Endothelial cell of umbilical vein (primary cell): ENCODE data around the gene OGDH. TPM values are rescaled to one million over a fixed set of nuclear protein-coding genes. Genes with fewer than 3 reads are reported as not detected.

Source experiments
- BruUV-seq: library from RNA; stranded (reverse); fragments of 400-500 nt; replicated peaks from 2 replicates; lab custom pipeline; 2021; lab: Mats Ljungman, UMichigan
- CTCF ChIA-PET: fragments of 300-600, 350-600 bp; sonication (Branson Sonifier 250); formaldehyde crosslinking; loops from one replicate; lab custom pipeline; 2021; ENCODE audit warnings: antibody characterized with exemption, inconsistent platforms; lab: Charles Lee
- POLR2A ChIA-PET: fragments of 300-600, 350-600 bp; sonication (Branson Sonifier 250); formaldehyde crosslinking; loops from one replicate; lab custom pipeline; 2021; ENCODE audit warnings: antibody characterized with exemption, inconsistent platforms; lab: Charles Lee
- DNase-seq: peaks from one replicate; pipeline ENCODE4 v3.0.0-alpha.2; 2011; ENCODE audit warnings: low read depth, low spot score
- FAIRE-seq: peaks from 2 replicates; lab custom pipeline; 2011; peaks lifted over from hg19 to GRCh38; lab: Jason Lieb, UNC
- H2AFZ ChIP-seq: 2 replicates; pipeline ENCODE4 v1.6.0; 2012; ENCODE audit warnings: low read depth, low read length, control low read depth, inconsistent platforms
- H3K27ac ChIP-seq: 2 replicates; pipeline ENCODE4 v1.5.1; 2011; ENCODE audit warnings: low read depth, mild to moderate bottlenecking, control low read depth, low read length, moderate library complexity; ENCODE audit not compliant: insufficient read depth
- H3K27me3 ChIP-seq, 2 experiments: 2 replicates each; pipeline versions ENCODE4 v1.6.0 to v1.6.1; 2011; ENCODE audit warnings: low read length in 2 of 2, mixed read lengths in 1 of 2; ENCODE audit not compliant: control insufficient read depth in 2 of 2, insufficient read depth in 2 of 2
- H3K36me3 ChIP-seq, 2 experiments: 2 replicates in 1 of 2; 3 replicates in 1 of 2; pipeline ENCODE4 v1.5.1; 2011; ENCODE audit warnings: low read length in 2 of 2, mild to moderate bottlenecking in 1 of 2, moderate library complexity in 1 of 2; ENCODE audit not compliant: control insufficient read depth in 2 of 2, insufficient read depth in 2 of 2; ENCODE audit errors: extremely low read depth in 1 of 2
- H3K4me1 ChIP-seq: 3 replicates; pipeline ENCODE4 v1.5.1; 2011; ENCODE audit warnings: mild to moderate bottlenecking, low read length; ENCODE audit not compliant: control insufficient read depth, insufficient read depth; ENCODE audit errors: extremely low read depth
- H3K4me2 ChIP-seq: 2 replicates; pipeline ENCODE4 v1.6.1; 2011; ENCODE audit warnings: low read length, control low read depth, mixed read lengths; ENCODE audit not compliant: insufficient read depth
- H3K4me3 ChIP-seq, 3 experiments: fragments of 200-600 bp in 1 of 3; sonication (generic), shearing (Covaris generic) in 1 of 3; replicated peaks in 1 of 3; 2 replicates each; pipeline ENCODE4 v1.5.1; 2011 to 2016; ENCODE audit warnings: control low read depth in 3 of 3, low read length in 3 of 3, mild to moderate bottlenecking in 2 of 3, inconsistent platforms in 1 of 3, low read depth in 1 of 3, moderate library complexity in 1 of 3; ENCODE audit not compliant: insufficient read depth in 1 of 3
- H3K79me2 ChIP-seq: 2 replicates; pipeline ENCODE4 v1.6.0; 2012; ENCODE audit warnings: low read length, inconsistent platforms; ENCODE audit not compliant: control insufficient read depth, insufficient read depth
- H3K9ac ChIP-seq: replicated peaks from 2 replicates; pipeline ENCODE3; 2011; ENCODE audit warnings: low read length, control low read depth; ENCODE audit not compliant: insufficient read depth; ENCODE audit errors: extremely low read depth
- H3K9me1 ChIP-seq: replicated peaks from 3 replicates; pipeline ENCODE4 v1.6.0; 2011; ENCODE audit warnings: mild to moderate bottlenecking, low read length; ENCODE audit not compliant: control insufficient read depth, insufficient read depth; ENCODE audit errors: extremely low read depth
- H3K9me3 ChIP-seq: replicated peaks from 2 replicates; pipeline ENCODE4 v1.5.1; 2012; ENCODE audit warnings: low read length, inconsistent platforms; ENCODE audit not compliant: control insufficient read depth, insufficient read depth
- H4K20me1 ChIP-seq: replicated peaks from 2 replicates; pipeline ENCODE3; 2011; ENCODE audit warnings: mild to moderate bottlenecking, low read length; ENCODE audit not compliant: control insufficient read depth, insufficient read depth; ENCODE audit errors: extremely low read depth
- EZH2 ChIP-seq: IDR thresholded peaks from 2 replicates; pipeline ENCODE4 v1.6.1; 2012; ENCODE audit warnings: borderline replicate concordance, low read depth, mild to moderate bottlenecking, moderate library complexity, low read length, inconsistent platforms; ENCODE audit not compliant: severe bottlenecking
- FOS ChIP-seq: IDR thresholded peaks from 2 replicates; pipeline ENCODE4 v1.6.1; 2011; ENCODE audit warnings: mild to moderate bottlenecking, low read length, moderate library complexity, borderline replicate concordance; ENCODE audit not compliant: insufficient read depth
- GATA2 ChIP-seq: IDR thresholded peaks from 2 replicates; pipeline ENCODE4 v1.7.0; 2011; ENCODE audit warnings: low read depth, mild to moderate bottlenecking, moderate library complexity, mixed read lengths, low read length; ENCODE audit not compliant: insufficient read length, insufficient read depth
- JUN ChIP-seq: IDR thresholded peaks from 2 replicates; pipeline ENCODE4 v1.6.1; 2011; ENCODE audit warnings: borderline replicate concordance, low read depth; ENCODE audit not compliant: insufficient read length, insufficient read depth
- MYC ChIP-seq: IDR thresholded peaks from one replicate; pipeline ENCODE4 v1.6.1; 2011; ENCODE audit warnings: mild to moderate bottlenecking, low read depth, low read length
- POLR2A ChIP-seq: IDR thresholded peaks from 2 replicates; pipeline ENCODE4 v1.6.1; 2012; ENCODE audit warnings: low read depth, mild to moderate bottlenecking, control low read depth, low read length
- POLR2AphosphoS5 ChIP-seq: IDR thresholded peaks from 2 replicates; pipeline ENCODE4 v1.6.1; 2012; ENCODE audit warnings: low read depth, mild to moderate bottlenecking, control low read depth, low read length, moderate library complexity; ENCODE audit not compliant: insufficient read depth
- dilution Hi-C: fragments of 300-500 bp; cut with MboI; formaldehyde crosslinking; loops from one replicate; pipeline ENCODE4 v1.15.0; 2019; ENCODE audit warnings: low sequenced_read_pairs; ENCODE audit not compliant: extremely low pct_ligation_motif_present
- intact Hi-C: fragments of 100-400 bp; cut with micrococcal nuclease; formaldehyde crosslinking; loops from one replicate; pipeline ENCODE4 v1.10.0; 2022
- polyA plus RNA-seq, 4 experiments: library from polyadenylated mRNA; depleted of rRNA in 3 of 4; stranded (reverse) in 3 of 4; unstranded in 1 of 4; fragments of >200 nt; gene quantifications; 2 replicates each; pipeline versions ENCODE4 v1.2.1 to v1.2.3, GENCODE V29; 2011 to 2012; ENCODE audit warnings: missing spikeins in 1 of 4
- total RNA-seq: library from RNA; stranded (reverse); gene quantifications from 2 replicates; pipeline ENCODE4 v1.2.3, GENCODE V29; 2021
- TF ChIP-seq, protein P1 (sequence below): IDR thresholded peaks from 2 replicates; pipeline ENCODE4 v1.6.1; 2011; ENCODE audit not compliant: insufficient read depth, insufficient read length
- TF ChIP-seq, protein P2 (sequence below), 2 donors: IDR thresholded peaks; 1 replicate in 1 of 2; 2 replicates in 1 of 2; pipeline ENCODE4 v1.5.1; 2011; ENCODE audit warnings: low read length in 2 of 2, mild to moderate bottlenecking in 2 of 2, moderate library complexity in 2 of 2, control low read depth in 1 of 2, inconsistent platforms in 1 of 2, low read depth in 1 of 2; ENCODE audit not compliant: insufficient read depth in 1 of 2; ENCODE audit errors: extremely low read depth in 1 of 2

The OGDH gene
- total and polyA plus RNA-seq, 2 donors (not counting 3 experiments of a cell fraction or from before 2014, with no cell fraction given): 88.9 to 92.9 TPM

DNA sequence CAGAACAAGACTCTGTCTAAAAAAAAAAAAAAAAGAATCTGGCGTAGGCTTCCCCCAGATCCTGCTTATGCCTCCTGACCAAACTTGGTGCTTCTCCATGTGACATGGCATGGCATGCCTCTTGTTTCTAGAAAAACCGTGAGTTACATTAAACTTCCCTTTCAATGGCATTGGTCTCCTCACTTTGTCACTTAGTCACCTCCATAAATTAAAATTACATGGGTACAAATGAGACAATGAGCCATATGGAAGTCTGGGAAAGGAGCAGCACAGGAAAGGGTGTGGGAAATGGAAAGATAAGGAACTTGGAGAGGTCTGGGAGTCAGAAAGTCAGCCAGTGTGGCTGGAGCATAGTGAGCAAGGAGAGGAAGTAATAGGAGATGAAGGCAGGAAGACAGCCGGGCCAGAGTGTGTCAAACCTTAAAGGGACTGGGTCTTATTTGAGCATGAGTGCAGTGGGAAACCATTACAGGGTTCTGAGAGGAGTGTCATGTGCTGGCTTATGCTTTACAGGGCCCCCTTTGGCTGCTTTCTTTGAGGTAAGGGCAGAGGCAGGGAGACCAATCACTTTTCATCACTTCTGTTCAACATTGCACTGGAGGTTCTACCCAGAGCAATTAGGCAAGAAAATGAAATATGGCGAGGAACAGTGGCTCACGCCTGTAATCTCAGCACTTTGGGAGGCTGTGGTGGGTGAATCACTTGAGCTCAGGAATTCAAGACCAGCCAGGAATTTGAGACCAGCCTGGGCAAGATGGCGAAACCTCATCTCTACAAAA is 120.9 kb downstream of the OGDH start:
- no peaks in the 10 kb centered on the region for H3K36me3 ChIP-seq
- H3K4me3 ChIP-seq: no peak overlapping the region
- H3K79me2 ChIP-seq: no peaks in the 10 kb centered on the region
- peak overlapping the region; percentile 7 for H3K9ac ChIP-seq
- peaks cover 16% of the 10 kb centered on the region for H3K4me1 ChIP-seq
- FAIRE-seq (peak; percentile 87), DNase-seq (peak; percentile 80)
- peak overlapping the region; percentile 75 for H2AFZ ChIP-seq
- no peaks in the 10 kb centered on the region for H3K9me3 ChIP-seq
- peak overlapping the region; percentile 67 for H3K27ac ChIP-seq
- intact Hi-C loops: loop anchor here (1.0 to 2.0 kb wide), 5 partner anchors 8 to 121 kb away; partner anchors contain the start of genes OGDH, PPIA and ZMIZ2
- H4K20me1 ChIP-seq: no peaks in the 10 kb centered on the region
- H3K4me2 ChIP-seq: peak overlapping the region; percentile 20
- ChIA-PET CTCF (no interaction called here), POLR2A (no interaction called here)
- BruUV-seq: no TSS peak
- TF ChIP-seq FOS (no peak), EZH2 (no peak), JUN (no peak), MYC (no peak), POLR2A (peak; percentile 48), GATA2 (peak; percentile 89), POLR2AphosphoS5 (peak; percentile 74)
- TF ChIP-seq, protein P1, sequence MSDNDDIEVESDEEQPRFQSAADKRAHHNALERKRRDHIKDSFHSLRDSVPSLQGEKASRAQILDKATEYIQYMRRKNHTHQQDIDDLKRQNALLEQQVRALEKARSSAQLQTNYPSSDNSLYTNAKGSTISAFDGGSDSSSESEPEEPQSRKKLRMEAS: no peak
- TF ChIP-seq, protein P2, sequence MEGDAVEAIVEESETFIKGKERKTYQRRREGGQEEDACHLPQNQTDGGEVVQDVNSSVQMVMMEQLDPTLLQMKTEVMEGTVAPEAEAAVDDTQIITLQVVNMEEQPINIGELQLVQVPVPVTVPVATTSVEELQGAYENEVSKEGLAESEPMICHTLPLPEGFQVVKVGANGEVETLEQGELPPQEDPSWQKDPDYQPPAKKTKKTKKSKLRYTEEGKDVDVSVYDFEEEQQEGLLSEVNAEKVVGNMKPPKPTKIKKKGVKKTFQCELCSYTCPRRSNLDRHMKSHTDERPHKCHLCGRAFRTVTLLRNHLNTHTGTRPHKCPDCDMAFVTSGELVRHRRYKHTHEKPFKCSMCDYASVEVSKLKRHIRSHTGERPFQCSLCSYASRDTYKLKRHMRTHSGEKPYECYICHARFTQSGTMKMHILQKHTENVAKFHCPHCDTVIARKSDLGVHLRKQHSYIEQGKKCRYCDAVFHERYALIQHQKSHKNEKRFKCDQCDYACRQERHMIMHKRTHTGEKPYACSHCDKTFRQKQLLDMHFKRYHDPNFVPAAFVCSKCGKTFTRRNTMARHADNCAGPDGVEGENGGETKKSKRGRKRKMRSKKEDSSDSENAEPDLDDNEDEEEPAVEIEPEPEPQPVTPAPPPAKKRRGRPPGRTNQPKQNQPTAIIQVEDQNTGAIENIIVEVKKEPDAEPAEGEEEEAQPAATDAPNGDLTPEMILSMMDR (IDR thresholded peaks at IDR 0.05; ENCODE audit: extremely low read depth in 1 of 2, insufficient read depth in 1 of 2, low read depth in 1 of 2, low read length in 2 of 2): no peak
- no peaks in the 10 kb centered on the region for H3K9me1 ChIP-seq
- dilution Hi-C loops: no loop called here
- H3K27me3 ChIP-seq: no peaks in the 10 kb centered on the region
